H1 (cell line): Measurements from ENCODE around the gene C2CD3. TPM values are rescaled to one million over a fixed set of nuclear protein-coding genes. Genes with fewer than 3 reads are reported as not detected.

Experiments used
- EGR1 ChIP-seq: IDR thresholded peaks from 2 replicates; pipeline ENCODE4 v1.6.1; 2011; ENCODE audit warnings: low read depth, low read length, borderline replicate concordance
- polyA plus RNA-seq, 7 experiments: library from polyadenylated mRNA; depleted of rRNA in 3 of 7; stranded (reverse) in 5 of 7; unstranded in 2 of 7; fragments of >200 nt in 5 of 7; fragments of 200-250 nt in 2 of 7; gene quantifications; 1 replicate in 5 of 7; 2 replicates in 1 of 7; 4 replicates in 1 of 7; pipeline versions ENCODE4 v1.2.1 to v1.2.3, GENCODE V29; 2011 to 2013; ENCODE audit warnings: missing spikeins in 2 of 7, mixed read lengths in 2 of 7
- total RNA-seq: library from RNA; stranded (reverse); fragmentation: NEBNext Ultra II Directional; extraction: Animal tissue kit (Norgen Biotek cat#: 25700); gene quantifications from 2 replicates; pipeline ENCODE4 v1.2.1, GENCODE V29; 2021

The C2CD3 gene
- total and polyA plus RNA-seq, 2 of the 8 experiments (the other 6 are each of a cell fraction or from before 2014, with no cell fraction given) = 11.0 to 29.1 TPM

GRCh38 chr11:74086242-74086884 is 84.4 kb downstream of the C2CD3 start (continued):
- no peak for TF ChIP-seq EGR1
